GM19372 (cell line): Measurements from ENCODE around the gene SLX1A.
"Not testable (repeated sequence)": the region's sequence is repeated elsewhere in the genome, so short reads cannot be mapped to it uniquely, and the experiment has no call there.

ENCODE experiments used
- ATAC-seq: cut with Tn5 transposase; IDR thresholded peaks from one replicate; pipeline ENCODE4 v1.9.1; 2021; ENCODE audit warnings: mild to moderate bottlenecking, low read depth, moderate library complexity; ENCODE audit not compliant: unreplicated experiment

The SLX1A gene

DNA sequence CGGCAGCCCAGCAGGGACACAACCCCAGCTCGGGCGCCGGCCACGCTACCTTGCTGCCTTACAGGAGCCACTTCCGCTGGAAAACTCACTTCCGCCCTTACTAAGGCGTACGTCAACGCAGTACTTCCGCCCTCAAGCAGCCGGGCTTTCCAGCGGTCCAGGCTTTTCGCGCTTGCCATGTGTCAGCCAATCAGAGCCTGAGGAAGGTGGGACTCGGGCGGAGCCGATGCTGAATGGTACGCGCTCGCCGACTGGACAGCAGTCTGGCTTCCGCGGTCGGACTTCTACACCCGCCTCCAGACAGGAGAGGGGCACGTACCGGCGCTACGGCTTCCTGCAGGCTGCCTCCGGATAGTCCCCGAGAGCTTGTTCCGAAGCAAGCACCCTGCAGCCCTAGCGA, at the start of gene SLX1A, which contains the start of gene BOLA2B:
Gene SLX1A (plus strand): TSS at position 261 of the 400 bp plus-strand sequence. CDS start 210 bp downstream, outside the sequence.
Gene BOLA2B (minus strand): TSS at position 52 of the 400 bp plus-strand sequence. CDS start 71 bp downstream, outside the sequence.
- peak; percentile 85 for ATAC-seq

DNA sequence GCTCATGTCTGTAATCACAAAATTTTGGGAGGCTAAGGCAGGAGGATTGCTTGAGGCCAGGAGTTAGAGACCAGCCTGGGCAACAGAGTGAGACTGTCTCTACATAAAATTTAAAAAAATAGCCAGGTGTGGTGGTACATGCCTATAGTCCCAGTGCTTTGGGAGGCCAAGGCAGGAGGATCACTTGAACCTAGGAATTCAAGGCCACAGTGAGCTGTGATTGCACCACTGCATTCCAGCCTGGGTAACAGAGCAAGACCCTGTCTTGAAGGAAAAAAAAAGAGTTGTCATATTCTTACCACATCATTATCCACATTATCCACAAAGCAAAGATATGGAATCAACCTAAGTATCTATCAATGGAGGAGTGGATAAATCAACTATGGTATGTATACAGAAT, 49.7 kb upstream of the SLX1A start:
- no peak for ATAC-seq

DNA sequence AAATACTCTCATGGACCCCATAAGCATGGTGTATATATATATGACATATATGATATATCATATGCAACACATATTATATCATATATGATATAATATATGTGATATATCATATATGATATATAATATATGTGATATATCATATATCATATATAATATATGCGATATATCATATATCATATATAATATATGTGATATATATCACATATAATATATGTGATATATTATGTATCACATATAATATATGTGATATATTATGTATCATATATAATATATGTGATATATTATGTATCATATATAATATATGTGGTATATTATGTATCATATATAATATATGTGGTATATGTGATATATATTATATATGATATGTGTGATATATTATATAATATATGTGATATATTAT, 48.8 kb upstream of the SLX1A start:
- ATAC-seq = no peak

DNA sequence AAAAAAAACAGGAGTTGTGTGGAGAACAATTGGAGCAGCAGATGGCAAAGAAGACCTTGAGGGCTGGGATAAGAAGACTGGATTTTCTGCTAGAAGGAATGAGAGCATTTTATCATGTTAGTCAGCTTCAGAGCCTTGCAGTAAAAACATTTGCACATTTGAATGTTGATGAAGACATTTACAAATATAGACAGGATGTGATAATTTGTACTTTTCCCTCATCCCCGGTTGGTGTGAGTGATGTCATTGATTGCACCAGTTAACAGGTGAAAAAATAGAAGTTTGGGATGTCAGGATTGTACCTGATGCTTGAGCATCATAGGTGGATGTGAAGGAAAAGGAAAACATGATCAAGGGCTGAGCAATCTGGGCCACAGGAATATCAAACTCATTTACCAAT, 48.0 kb upstream of the SLX1A start:
- no peak for ATAC-seq

DNA sequence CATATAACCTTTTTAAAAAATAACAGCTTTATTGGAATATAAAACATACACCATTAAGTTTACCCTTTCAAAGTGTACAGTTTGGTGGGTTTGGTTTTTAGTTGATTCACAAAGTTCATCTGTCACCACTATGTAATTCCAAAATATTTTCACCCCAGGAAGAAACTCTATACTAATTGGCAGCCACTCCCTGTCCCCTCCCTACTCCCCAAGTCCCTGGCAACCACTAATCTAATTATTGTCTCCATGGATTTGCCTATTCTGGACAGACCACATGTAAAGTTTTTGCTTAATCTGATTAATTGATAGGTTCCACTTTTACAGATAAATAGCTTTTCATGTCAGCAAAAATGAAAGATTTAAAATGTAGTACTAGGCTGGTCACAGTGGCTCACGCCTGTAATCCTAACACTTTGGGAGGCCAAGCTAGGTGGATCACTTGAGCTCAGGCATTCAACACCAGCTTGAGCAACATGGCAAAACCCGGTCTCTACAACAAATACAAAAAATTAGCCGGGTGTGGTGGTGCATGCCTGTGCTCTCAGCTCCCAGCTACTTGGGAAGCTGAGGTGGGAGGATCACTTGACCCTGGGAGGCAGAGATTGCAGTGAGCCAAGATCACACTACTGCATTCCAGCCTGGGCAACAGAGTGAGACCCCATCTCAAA, 45.7 kb upstream of the SLX1A start:
- ATAC-seq = no peak

DNA sequence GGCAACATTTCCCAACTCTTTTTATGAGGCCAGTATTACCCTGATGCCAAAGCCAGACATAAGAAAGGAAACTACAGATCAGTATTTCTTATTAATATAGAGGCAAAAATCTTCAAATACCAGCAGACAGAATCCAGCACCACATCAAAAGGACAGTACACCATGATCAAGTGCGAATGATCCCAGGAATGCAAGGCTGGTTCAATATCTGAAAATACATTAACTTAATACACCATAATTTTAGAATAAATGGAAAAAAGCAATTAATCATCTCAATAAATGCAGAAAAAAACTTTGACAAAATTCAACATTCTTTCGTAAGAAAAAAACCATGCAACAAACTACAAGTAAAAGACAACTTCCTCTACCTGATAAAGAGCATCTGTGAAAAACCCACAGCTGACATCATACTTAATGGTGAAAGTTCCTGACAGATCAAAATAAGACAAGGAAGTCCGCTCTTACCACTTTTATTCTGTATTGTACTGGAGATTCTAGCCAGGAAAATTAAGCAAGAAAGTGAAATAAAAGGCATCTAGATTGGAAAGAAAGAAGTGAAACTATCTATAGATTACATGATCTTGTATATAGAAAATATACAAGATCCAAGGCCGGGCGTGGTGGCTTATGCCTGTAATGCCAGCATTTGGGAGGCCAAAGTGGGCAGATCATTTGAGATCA, 44.3 kb upstream of the SLX1A start:
- no peak for ATAC-seq

DNA sequence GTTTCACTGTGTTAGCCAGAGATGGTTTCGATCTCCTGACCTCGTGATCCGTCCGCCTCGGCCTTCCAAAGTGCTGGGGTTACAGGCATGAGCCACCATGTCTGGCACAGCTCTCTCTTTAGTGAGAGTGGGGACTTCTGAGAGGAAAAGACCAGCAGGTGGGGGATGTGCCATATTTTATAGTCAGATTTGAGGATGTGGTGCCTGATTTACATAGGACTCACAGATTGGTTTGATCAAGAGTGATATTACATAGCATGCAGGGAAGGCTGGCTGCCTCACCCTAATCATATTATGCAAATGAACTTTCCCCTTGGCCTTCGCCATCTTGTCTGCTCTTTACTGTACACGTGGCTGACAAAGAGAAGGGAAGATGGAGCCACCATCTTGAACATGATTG, 42.6 kb upstream of the SLX1A start:
- ATAC-seq = no peak

DNA sequence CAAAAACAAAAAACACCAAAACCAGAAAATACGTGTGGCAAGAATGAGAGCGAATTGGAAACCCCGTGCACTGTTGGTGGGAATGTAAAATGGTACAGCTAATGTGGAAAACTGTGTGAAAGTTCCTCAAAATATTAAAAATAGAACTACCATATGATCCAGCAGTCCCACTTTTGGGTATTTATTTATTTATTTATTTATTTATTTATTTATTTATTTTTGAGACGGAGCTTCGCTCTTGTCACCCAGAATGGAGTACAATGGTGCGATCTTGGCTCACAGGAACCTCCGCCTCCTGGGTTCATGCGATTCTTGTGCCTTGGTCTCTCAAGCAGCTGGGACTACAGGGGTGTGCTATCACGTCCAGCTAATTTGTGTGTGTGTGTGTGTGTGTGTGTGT, 41.2 kb upstream of the SLX1A start:
- no peak for ATAC-seq

DNA sequence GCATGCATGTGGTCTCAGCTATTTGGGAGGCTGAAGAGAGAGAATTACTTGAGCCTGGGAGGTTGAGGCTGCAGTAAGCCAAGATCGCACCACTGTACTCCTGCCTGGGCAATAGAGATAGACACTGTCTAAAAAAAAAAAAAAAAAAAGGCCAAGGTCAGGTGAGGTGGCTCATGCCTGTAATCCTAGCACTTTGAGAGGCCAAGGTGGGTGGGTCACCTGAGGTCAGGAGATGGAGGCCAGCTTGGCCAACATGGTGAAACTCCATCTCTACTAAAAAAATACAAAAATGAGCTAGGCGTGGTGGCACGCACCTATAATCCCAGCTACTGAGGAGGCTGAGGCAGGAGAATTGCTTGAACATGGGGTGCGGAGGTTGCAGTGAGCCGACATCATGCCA, 38.5 kb upstream of the SLX1A start:
- ATAC-seq = no peak

DNA sequence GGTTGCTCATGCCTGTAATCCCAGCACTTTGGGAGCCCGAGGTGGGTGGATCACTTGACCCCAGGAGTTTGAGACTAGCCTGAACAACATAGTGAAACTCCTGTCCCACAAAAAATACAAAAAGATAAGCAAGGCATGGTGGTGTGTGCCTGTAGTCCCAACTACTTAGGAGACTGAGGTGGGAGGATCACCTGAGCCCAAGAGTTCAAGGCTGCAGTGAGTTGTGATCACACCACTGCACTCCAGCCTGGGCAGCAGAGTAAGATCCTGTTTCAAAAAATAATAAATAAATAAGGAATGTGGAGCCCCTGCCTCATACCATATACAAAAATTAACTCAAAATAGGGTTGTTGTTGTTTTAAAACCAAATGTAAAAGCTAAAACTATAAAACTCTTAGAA, 36.5 kb upstream of the SLX1A start:
- ATAC-seq = no peak

DNA sequence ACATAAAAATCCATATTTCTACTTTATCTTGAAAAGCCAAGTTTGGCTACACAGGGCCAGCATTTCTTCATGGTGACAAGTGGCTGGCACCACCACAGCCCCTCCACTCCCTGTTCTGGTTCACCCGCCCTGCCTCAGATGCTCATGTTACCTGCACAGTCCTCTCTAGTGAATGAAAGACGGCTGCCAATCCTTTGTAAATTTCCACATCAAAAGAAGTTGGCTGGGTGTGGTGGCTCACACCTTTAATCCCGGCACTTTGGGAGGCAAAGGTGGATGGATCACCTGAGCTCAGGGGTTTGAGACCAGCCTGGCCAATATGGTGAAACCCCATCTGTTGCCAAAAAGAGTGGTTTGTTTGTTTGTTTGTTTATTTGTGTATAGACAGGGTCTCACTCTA, 30.1 kb upstream of the SLX1A start:
- no peak for ATAC-seq

DNA sequence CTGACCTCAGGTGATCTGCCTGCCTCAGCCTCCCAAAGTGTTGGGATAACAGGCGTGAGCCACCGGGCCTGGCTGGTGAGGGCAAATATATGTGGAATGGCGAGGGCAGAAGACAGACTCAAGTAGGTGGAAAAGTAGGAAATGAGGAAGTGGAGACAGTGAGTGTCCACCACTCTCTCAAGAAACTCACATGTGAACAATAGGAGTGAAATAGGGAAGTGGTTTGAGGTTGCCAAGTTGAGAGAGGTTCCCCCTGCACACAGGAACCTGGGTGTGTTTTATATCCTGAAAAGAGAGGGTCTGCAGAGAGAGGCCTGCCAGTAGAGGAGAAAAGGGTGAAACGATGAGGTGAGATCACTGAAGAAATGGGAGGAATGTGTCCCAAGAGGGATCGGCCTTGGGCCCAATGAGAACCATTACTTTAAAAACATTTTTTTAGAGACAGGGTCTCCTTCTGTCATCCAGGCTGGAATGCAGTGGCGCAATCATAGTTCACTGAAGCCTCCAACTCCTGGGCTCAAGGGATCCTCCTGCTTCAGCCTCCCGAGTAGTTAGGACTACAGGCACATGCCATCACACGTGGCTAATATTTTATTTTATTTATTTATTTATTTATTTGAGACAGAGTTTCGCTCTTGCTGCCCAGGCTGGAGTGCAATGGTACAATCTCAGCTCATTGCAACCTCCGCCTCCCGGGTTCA, 27.3 kb upstream of the SLX1A start:
- no peak for ATAC-seq

DNA sequence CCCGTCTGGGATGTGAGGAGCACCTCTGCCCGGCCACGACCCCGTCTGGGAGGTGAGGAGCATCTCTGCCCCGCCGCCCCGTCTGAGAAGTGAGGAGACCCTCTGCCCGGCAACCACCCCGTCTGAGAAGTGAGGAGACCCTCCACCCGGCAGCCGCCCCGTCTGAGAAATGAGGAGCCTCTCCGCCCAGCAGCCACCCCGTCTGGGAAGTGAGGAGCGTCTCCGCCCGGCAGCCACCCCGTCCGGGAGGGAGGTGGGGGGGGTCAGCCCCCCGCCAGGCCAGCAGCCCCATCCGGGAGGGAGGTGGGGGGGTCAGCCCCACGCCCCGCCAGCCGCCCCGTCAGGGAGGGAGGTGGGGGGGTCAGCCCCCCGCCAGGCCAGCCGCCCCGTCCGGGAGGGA, 24.9 kb upstream of the SLX1A start:
- ATAC-seq = not testable (repeated sequence)

DNA sequence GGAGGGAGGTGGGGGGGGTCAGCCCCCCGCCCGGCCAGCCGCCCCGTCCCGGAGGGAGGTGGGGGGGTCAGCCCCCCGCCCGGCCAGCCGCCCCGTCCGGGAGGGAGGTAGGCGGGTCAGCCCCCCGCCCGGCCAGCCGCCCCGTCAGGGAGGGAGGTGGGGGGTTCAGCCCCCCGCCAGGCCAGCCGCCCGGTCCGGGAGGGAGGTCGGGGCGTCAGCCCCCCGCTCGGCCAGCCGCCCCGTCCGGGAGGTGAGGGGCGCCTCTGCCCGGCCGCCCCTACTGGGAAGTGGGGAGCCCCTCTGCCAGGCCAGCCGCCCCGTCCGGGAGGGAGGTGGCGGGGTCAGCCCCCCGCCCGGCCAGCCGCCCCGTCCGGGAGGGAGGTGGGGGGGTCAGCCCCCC, 24.3 kb upstream of the SLX1A start:
- not testable (repeated sequence) for ATAC-seq

DNA sequence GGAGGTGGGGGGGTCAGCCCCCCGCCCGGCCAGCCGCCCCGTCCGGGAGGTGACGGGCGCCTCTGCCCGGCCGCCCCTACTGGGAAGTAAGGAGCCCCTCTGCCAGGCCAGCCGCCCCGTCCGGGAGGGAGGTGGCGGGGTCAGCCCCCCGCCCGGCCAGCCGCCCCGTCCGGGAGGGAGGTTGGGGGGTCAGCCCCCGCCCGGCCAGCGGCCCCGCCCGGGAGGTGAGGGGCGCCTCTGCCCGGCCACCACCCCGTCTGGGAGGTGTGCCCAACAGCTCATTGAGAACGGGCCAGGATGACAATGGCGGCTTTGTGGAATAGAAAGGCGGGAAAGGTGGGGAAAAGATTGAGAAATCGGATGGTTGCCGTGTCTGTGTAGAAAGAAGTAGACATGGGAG, 23.5 kb upstream of the SLX1A start:
- not testable (repeated sequence) for ATAC-seq

DNA sequence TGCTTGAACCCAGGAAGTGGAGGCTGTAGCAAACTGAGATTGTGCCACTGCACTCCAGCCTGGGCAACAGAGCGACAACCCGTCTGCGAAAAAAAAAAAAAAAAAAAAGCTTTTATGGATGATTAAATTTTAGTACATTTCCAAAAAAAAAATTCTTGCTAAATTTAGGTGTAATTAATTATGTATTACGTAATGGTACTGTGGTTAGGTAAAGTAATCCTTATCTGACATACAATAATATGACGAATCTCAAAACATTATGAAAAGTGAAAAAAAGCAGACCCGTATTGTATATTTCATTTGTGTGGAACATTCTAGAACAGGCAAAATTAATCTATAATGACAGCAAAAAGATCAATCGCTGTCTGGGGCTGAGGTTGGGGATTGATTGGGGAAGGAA, 20.6 kb upstream of the SLX1A start:
- no peak for ATAC-seq

DNA sequence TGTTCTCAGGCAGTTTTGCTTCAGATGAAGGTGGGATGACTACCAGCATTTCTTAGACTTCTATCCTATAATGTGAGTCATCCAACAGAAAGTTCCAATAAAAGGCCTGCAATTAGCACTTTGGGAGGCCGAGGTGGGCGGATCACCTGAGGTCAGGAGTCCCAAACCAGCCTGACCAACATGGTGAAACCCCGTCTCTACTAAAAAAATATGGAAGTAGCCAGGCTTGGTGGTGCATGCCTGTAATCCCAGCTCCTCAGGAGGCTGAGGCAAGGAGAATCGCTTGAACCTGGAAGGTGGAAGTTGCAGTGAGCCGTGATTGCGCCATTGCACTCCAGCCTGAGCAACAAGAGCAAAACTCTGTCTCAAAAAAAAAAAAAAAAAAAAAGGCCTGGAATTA, 16.8 kb upstream of the SLX1A start:
- not testable (repeated sequence) for ATAC-seq

DNA sequence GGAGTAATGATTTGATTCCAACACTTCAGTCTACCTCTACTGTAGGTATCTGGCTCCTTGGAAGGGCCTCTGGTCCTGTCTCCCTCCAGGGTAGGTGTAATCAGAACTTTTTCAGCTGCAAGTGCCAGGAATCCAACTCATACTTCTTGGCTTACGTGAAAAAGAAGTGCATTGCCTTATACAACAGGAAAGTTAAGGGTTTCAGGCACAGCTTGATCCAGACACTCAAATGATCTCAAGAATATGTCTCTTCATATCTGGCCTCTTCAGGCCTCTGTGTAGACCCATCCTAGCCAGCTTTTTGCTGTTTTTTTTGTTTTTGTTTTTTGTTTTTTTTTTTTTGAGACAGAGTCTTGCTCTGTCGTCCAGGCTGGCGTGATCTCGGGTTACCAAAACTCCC, 14.5 kb upstream of the SLX1A start:
- ATAC-seq = no peak

DNA sequence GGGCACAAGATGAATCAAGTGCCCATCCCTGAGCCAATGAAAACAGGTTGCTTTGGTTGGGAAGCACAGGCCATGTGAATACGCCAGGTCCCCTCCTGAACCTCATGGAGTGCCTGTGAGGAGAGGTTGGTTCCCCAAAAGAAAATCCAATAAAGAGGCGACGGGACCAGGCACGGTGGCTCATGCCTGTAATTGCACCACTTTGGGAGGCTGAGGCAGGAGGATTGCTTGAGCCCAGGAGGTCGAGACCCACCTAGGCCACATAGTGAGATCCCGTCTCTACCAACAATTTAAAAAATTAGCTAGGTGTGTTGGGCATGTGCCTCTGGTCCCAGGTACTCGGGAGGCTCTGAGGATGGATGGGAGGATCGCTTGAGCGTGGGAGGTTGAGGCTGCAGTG, 13.7 kb upstream of the SLX1A start:
- no peak for ATAC-seq

DNA sequence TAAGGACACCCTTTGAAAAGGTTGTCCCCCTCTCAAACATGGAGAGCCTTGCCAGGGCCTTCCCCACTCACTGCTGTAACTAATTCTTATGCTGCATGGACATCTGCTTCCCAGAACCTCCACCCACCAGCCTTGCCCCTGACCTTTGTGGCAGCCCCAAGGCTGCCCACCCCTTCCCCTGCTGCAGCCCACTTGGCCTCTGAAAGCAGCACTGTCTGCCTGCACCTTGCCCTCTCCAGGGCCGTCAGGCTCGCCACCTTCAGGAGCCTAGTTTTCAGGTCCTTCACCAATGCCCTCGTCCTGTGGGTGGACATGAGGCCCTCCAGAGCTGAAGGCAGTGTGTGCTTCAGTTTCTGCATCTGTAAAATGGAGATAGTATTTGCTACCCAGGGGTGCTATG, 12.9 kb upstream of the SLX1A start:
- ATAC-seq = no peak

DNA sequence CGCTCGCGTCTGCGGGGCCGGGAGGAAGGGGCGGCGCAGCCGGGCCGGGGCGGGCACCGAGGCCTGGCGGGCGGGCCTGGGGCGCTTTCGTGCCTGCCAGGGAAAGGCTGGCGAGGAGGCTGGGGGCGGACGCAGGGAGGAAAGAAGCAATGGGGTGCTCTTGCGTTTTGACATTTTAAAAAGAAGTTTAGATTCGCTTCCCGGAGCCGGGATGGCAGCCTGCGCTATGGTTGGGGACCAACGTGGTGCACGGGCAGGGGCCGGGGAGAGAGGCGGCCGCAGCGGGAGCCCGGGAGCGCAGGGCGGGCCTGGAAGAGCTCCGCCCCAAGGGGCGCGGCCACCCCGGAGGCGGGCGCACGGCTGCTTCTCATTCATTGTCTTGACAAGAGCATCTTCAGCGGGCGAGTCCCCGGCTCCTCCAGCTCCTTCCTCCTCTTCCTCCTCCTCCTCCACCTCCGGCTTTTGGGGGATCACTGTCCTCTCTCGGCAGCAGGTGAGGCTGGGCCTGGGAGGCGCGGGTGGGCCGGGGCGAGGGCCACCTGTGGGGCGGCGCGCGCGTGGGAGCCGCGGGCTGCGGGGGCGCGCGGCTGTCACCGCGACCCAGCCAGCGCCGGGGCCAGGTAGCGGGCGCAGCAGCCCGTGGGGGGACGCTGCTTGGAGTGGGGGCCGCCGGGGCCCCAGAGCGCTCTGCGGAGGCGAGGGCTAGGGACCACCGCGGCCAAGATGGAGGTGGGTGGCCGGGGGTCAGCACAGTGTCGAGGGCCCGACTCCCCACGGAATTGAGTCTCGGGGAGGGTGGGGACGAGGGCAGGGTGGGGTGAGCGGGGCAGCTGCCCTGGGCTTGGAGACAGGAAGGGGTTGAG, 10.2 kb upstream of the SLX1A start, which contains the start of gene CORO1A:
Gene CORO1A (plus strand): TSS at position 370 of the 863 bp plus-strand sequence. CDS start 1,608 bp downstream, outside the sequence.
- peak; percentile 58 for ATAC-seq
